ENCODE data around the gene PCLO. TPM values are rescaled to one million over a fixed set of nuclear protein-coding genes. Genes with fewer than 3 reads are reported as not detected.

PCLO gene
- total and polyA plus RNA-seq, 4 donors, result 0.04 to 1.1 (median 0.48) TPM

DNA sequence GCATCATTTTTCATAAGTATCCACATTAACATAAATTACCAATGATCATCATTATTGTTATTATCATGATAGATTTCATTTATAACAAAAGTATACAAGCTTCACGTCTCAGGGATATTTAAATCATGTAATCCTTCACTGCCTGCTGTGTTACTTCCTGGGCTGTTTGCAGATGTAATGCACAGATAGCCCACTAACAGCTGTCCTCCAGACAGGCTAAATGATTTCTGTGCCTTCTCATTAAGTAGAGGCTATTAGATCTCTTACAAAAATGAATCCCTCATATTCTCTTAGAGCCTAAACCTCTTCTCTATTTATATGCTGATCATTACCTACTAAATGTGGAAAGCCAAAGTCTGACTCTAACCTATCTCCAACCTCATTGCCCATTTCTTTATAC, 9.3 kb downstream of the PCLO start:
- H3K4me1 ChIP-seq (ENCODE audit: control insufficient read depth in 4 of 4, insufficient read depth in 4 of 4, low read length in 3 of 4), result no peaks in the 10 kb centered on the region
- no peaks in the 10 kb centered on the region for H3K36me3 ChIP-seq (ENCODE audit: control insufficient read depth in 4 of 4, insufficient read depth in 3 of 4, low read depth in 1 of 4, low read length in 3 of 4)
- no peaks in the 10 kb centered on the region for H3K9me3 ChIP-seq (ENCODE audit: control insufficient read depth in 4 of 4, low read length in 3 of 4)
- no peak overlapping the region for H3K9ac ChIP-seq (ENCODE audit: low read depth in 1 of 2, low read length in 2 of 2)
- H3K27me3 ChIP-seq (ENCODE audit: control insufficient read depth in 4 of 4, insufficient read depth in 4 of 4, low read length in 3 of 4), result no peaks in the 10 kb centered on the region
- H3K4me3 ChIP-seq (ENCODE audit: low read depth in 1 of 3, low read length in 3 of 3), result no peak overlapping the region
- WGBS, result 60% methylated on average over 1 of the region's 1 CpG
- TF ChIP-seq, protein P1, sequence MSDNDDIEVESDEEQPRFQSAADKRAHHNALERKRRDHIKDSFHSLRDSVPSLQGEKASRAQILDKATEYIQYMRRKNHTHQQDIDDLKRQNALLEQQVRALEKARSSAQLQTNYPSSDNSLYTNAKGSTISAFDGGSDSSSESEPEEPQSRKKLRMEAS (IDR thresholded peaks at IDR 0.05), result no peak
- TF ChIP-seq RAD21 (IDR thresholded peaks at IDR 0.05) (no peak), GABPA (IDR thresholded peaks at IDR 0.05 in 1 of 2, conservative IDR thresholded peaks at IDR 0.05 in 1 of 2) (no peak), EGR1 (IDR thresholded peaks at IDR 0.05; ENCODE audit: low read depth in 2 of 2) (no peak), RXRA (IDR thresholded peaks at IDR 0.05) (no peak)
- TF ChIP-seq, protein P2, sequence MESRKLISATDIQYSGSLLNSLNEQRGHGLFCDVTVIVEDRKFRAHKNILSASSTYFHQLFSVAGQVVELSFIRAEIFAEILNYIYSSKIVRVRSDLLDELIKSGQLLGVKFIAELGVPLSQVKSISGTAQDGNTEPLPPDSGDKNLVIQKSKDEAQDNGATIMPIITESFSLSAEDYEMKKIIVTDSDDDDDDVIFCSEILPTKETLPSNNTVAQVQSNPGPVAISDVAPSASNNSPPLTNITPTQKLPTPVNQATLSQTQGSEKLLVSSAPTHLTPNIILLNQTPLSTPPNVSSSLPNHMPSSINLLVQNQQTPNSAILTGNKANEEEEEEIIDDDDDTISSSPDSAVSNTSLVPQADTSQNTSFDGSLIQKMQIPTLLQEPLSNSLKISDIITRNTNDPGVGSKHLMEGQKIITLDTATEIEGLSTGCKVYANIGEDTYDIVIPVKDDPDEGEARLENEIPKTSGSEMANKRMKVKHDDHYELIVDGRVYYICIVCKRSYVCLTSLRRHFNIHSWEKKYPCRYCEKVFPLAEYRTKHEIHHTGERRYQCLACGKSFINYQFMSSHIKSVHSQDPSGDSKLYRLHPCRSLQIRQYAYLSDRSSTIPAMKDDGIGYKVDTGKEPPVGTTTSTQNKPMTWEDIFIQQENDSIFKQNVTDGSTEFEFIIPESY (IDR thresholded peaks at IDR 0.05), result no peak
- TF ChIP-seq, protein P3, sequence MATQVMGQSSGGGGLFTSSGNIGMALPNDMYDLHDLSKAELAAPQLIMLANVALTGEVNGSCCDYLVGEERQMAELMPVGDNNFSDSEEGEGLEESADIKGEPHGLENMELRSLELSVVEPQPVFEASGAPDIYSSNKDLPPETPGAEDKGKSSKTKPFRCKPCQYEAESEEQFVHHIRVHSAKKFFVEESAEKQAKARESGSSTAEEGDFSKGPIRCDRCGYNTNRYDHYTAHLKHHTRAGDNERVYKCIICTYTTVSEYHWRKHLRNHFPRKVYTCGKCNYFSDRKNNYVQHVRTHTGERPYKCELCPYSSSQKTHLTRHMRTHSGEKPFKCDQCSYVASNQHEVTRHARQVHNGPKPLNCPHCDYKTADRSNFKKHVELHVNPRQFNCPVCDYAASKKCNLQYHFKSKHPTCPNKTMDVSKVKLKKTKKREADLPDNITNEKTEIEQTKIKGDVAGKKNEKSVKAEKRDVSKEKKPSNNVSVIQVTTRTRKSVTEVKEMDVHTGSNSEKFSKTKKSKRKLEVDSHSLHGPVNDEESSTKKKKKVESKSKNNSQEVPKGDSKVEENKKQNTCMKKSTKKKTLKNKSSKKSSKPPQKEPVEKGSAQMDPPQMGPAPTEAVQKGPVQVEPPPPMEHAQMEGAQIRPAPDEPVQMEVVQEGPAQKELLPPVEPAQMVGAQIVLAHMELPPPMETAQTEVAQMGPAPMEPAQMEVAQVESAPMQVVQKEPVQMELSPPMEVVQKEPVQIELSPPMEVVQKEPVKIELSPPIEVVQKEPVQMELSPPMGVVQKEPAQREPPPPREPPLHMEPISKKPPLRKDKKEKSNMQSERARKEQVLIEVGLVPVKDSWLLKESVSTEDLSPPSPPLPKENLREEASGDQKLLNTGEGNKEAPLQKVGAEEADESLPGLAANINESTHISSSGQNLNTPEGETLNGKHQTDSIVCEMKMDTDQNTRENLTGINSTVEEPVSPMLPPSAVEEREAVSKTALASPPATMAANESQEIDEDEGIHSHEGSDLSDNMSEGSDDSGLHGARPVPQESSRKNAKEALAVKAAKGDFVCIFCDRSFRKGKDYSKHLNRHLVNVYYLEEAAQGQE (IDR thresholded peaks at IDR 0.05), result no peak
- no peak for DNase-seq (ENCODE audit: low spot score)
- H3K27ac ChIP-seq (ENCODE audit: low read depth in 1 of 2, low read length in 2 of 2), result no peak overlapping the region

GRCh38 chr7:83150310-83150709, 12.4 kb downstream of the PCLO start:
- Histone ChIP-seq H3K9me3 (ENCODE audit: control insufficient read depth in 4 of 4, low read length in 3 of 4) (no peaks in the 10 kb centered on the region), H3K36me3 (ENCODE audit: control insufficient read depth in 4 of 4, insufficient read depth in 3 of 4, low read depth in 1 of 4, low read length in 3 of 4) (no peaks in the 10 kb centered on the region), H3K4me3 (ENCODE audit: low read depth in 1 of 3, low read length in 3 of 3) (no peak overlapping the region), H3K27me3 (ENCODE audit: control insufficient read depth in 4 of 4, insufficient read depth in 4 of 4, low read length in 3 of 4) (no peaks in the 10 kb centered on the region), H3K4me1 (ENCODE audit: control insufficient read depth in 4 of 4, insufficient read depth in 4 of 4, low read length in 3 of 4) (no peaks in the 10 kb centered on the region), H3K27ac (ENCODE audit: low read depth in 1 of 2, low read length in 2 of 2) (no peak overlapping the region), H3K9ac (ENCODE audit: low read depth in 1 of 2, low read length in 2 of 2) (no peak overlapping the region)
- TF ChIP-seq, protein P3 (IDR thresholded peaks at IDR 0.05), result no peak
- 76% methylated on average over 2 of the region's 2 CpGs for WGBS
- DNase-seq (ENCODE audit: low spot score), result no peak

Measured in liver (tissue), 9 donors.